Chondrocyte (in vitro differentiated cells): ENCODE results near the gene PTPRN2. TPM values are rescaled to one million over a fixed set of nuclear protein-coding genes. Genes with fewer than 3 reads are reported as not detected.

Experiments used
- DNase-seq: peaks from one replicate; pipeline ENCODE4 v3.0.0; 2021; ENCODE audit warnings: mixed read lengths, low spot score
- H3K27ac Mint-ChIP-seq: one replicate; pipeline ENCODE4 v1.8.0; 2021; ENCODE audit warnings: mild to moderate bottlenecking, moderate library complexity, mixed read lengths; ENCODE audit not compliant: unreplicated experiment
- H3K27me3 Mint-ChIP-seq: 2 replicates; pipeline ENCODE4 v1.8.0; 2021; ENCODE audit warnings: low read depth, mixed read lengths
- H3K36me3 Mint-ChIP-seq: 2 replicates; pipeline ENCODE4 v1.8.0; 2021; ENCODE audit warnings: low read depth, mixed read lengths
- H3K4me1 Mint-ChIP-seq: 2 replicates; pipeline ENCODE4 v1.8.0; 2021; ENCODE audit warnings: low read depth, mild to moderate bottlenecking, mixed read lengths
- H3K4me3 Mint-ChIP-seq: one replicate; pipeline ENCODE4 v1.8.0; 2021; ENCODE audit warnings: mild to moderate bottlenecking, moderate library complexity, mixed read lengths; ENCODE audit not compliant: unreplicated experiment
- H3K9me3 Mint-ChIP-seq: 2 replicates; pipeline ENCODE4 v1.8.0; 2021; ENCODE audit warnings: low read depth, mixed read lengths
- total RNA-seq: library from RNA; stranded (reverse); gene quantifications from 3 replicates; pipeline ENCODE4 v1.2.1, GENCODE V29; 2021
- TF ChIP-seq, protein P1 (sequence below): fragments of 200-600 bp; sonication (generic); IDR thresholded peaks from 2 replicates; pipeline ENCODE4 v1.5.0; 2021; ENCODE audit warnings: antibody characterized with exemption, mild to moderate bottlenecking, moderate library complexity

PTPRN2 gene
- total RNA-seq, 1 donor from 2014 or later: 0.30 TPM

- no peaks in the 10 kb centered on the region for H3K27me3 Mint-ChIP-seq
- TF ChIP-seq, protein P1, sequence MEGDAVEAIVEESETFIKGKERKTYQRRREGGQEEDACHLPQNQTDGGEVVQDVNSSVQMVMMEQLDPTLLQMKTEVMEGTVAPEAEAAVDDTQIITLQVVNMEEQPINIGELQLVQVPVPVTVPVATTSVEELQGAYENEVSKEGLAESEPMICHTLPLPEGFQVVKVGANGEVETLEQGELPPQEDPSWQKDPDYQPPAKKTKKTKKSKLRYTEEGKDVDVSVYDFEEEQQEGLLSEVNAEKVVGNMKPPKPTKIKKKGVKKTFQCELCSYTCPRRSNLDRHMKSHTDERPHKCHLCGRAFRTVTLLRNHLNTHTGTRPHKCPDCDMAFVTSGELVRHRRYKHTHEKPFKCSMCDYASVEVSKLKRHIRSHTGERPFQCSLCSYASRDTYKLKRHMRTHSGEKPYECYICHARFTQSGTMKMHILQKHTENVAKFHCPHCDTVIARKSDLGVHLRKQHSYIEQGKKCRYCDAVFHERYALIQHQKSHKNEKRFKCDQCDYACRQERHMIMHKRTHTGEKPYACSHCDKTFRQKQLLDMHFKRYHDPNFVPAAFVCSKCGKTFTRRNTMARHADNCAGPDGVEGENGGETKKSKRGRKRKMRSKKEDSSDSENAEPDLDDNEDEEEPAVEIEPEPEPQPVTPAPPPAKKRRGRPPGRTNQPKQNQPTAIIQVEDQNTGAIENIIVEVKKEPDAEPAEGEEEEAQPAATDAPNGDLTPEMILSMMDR: no peak
- peaks cover 17% of the 10 kb centered on the region for H3K9me3 Mint-ChIP-seq
- H3K4me3 Mint-ChIP-seq: no peak overlapping the region
- no peaks in the 10 kb centered on the region for H3K4me1 Mint-ChIP-seq
- no peak for DNase-seq
- no peak overlapping the region for H3K27ac Mint-ChIP-seq
- no peaks in the 10 kb centered on the region for H3K36me3 Mint-ChIP-seq
These were observed 260.6 kb downstream of the PTPRN2 start for GRCh38 chr7:158327012-158327411.

DNA sequence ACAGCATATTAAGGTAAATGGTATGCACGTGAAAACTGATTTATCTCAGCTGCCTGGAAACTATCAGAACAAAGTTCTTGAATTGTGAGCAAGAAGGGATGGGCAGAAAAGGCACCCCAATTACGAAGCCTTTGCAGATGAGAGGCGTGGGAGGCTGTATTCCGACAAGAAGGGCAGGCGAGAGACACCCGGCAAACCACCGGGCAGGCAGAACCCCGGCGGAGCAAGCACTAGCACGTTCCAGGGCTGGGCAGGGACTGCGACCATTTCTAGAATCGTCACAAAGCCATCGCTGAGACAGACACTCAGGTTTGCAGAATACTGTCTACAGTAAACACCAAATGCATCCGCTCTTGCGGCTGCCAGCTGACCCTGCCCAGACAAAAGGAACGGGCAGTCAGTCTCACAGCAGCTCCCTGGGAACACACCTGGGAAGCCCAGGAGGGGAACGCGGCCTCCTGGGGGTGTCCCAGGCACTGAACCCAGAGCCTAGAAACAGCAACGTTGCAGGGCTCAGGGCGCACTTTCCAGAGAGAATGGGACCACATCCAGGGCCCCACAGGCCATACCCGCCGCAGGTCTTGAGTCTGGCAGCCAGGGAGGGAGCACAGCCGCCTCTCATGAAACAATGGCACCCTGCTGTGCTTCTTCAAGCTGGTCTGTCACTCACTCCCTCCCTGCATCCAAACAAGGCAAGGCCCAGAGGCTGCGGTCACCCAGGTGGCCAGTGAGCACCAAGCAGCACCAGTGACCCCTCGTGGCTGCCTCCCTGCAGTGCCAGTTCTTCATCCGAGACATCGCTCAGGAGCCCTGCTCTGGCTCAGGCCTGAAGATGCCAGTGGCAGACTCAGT is 261.9 kb downstream of the PTPRN2 start:
- no peak overlapping the region for H3K27ac Mint-ChIP-seq
- no peaks in the 10 kb centered on the region for H3K4me1 Mint-ChIP-seq
- H3K36me3 Mint-ChIP-seq: no peaks in the 10 kb centered on the region
- H3K4me3 Mint-ChIP-seq: no peak overlapping the region
- no peak for DNase-seq
- H3K9me3 Mint-ChIP-seq: peaks cover 12% of the 10 kb centered on the region
- TF ChIP-seq, protein P1: peak; percentile 49
- no peaks in the 10 kb centered on the region for H3K27me3 Mint-ChIP-seq

GRCh38 chr7:158324397-158325360 is 262.9 kb downstream of the PTPRN2 start:
- H3K36me3 Mint-ChIP-seq: no peaks in the 10 kb centered on the region
- no peak overlapping the region for H3K4me3 Mint-ChIP-seq
- H3K27ac Mint-ChIP-seq: no peak overlapping the region
- H3K27me3 Mint-ChIP-seq: no peaks in the 10 kb centered on the region
- H3K9me3 Mint-ChIP-seq: peaks cover 12% of the 10 kb centered on the region
- TF ChIP-seq, protein P1: no peak
- H3K4me1 Mint-ChIP-seq: no peaks in the 10 kb centered on the region
- no peak for DNase-seq

- Mint-ChIP-seq H3K27ac (no peak overlapping the region), H3K27me3 (no peaks in the 10 kb centered on the region), H3K9me3 (peaks cover 12% of the 10 kb centered on the region), H3K4me1 (no peaks in the 10 kb centered on the region), H3K4me3 (no peak overlapping the region), H3K36me3 (no peaks in the 10 kb centered on the region)
- no peak for DNase-seq
- TF ChIP-seq, protein P1: no peak
These were observed 263.8 kb downstream of the PTPRN2 start for GRCh38 chr7:158323741-158324396.
